ENCODE measurements around the gene AKAP1.

DNA sequence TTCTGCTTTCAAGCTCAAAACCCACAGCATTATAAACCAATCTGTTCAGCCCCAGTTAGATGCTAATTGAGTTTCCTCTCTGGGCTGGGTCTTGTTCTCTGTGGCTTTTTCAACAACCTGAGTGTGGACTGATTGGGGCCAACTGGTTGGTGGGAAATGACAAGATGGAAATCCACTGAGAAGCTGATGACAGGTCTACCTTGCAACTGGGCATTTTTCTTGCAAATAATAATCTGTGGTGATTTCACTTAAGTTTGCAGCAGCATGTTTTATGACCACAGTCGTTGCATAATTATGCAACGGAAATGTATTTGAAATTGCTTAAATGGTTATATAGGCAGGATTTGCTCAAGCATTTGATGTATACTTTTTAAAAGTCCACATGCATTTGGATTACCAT, 69.9 kb downstream of the AKAP1 start:
- TF ChIP-seq CTBP1 (IDR thresholded peaks at IDR 0.05; ENCODE audit: borderline replicate concordance) (no peak), BHLHE40 (IDR thresholded peaks at IDR 0.05; ENCODE audit: borderline replicate concordance) (no peak), NFRKB (IDR thresholded peaks at IDR 0.05) (no peak)

Measured in HEK293T (cell line).